Caco-2 (cell line): ENCODE measurements around the gene PTCD3. TPM values are rescaled to one million over a fixed set of nuclear protein-coding genes. Genes with fewer than 3 reads are reported as not detected.

Experiments
- BruUV-seq: library from RNA; stranded (reverse); fragments of 400-500 nt; replicated peaks from 2 replicates; lab custom pipeline; 2021; lab: Mats Ljungman, UMichigan
- CTCF ChIA-PET: fragments of 300-600 bp; sonication (Branson Sonifier 250); formaldehyde crosslinking; loops from one replicate; lab custom pipeline; 2022; ENCODE audit warnings: antibody characterized with exemption; lab: Charles Lee
- POLR2A ChIA-PET: fragments of 300-600 bp; sonication (Branson Sonifier 250); formaldehyde crosslinking; loops from one replicate; lab custom pipeline; 2022; ENCODE audit warnings: antibody characterized with exemption; lab: Charles Lee
- DNase-seq, 2 experiments: peaks; one replicate each; pipeline versions ENCODE4 v3.0.0 to v3.0.0-alpha.2; 2020 to 2022
- H3K27me3 ChIP-seq: replicated peaks from 2 replicates; pipeline ENCODE4 v1.6.0; 2011; ENCODE audit warnings: low read length; ENCODE audit not compliant: control insufficient read depth, insufficient read depth
- H3K36me3 ChIP-seq: 2 replicates; pipeline ENCODE4 v1.5.1; 2011; ENCODE audit warnings: low read length; ENCODE audit not compliant: control insufficient read depth, insufficient read depth
- H3K4me1 ChIP-seq: fragments of 250-450 bp; sonication (Bioruptor Pico); 2 replicates; pipeline ENCODE4 v1.5.1; 2020; ENCODE audit warnings: mild to moderate bottlenecking
- H3K4me3 ChIP-seq: 2 replicates; pipeline ENCODE4 v1.5.1; 2011; ENCODE audit warnings: low read depth, mild to moderate bottlenecking, control low read depth, low read length
- H3K9me3 ChIP-seq: fragments of 250-450 bp; sonication (Bioruptor Pico); 2 replicates; pipeline ENCODE4 v1.5.1; 2020; ENCODE audit warnings: mild to moderate bottlenecking, moderate library complexity
- H3K27ac Mint-ChIP-seq: one replicate; pipeline ENCODE4 v1.8.0; 2022; ENCODE audit warnings: mixed read lengths; ENCODE audit not compliant: unreplicated experiment
- H3K27me3 Mint-ChIP-seq: one replicate; pipeline ENCODE4 v1.8.0; 2022; ENCODE audit warnings: mixed read lengths; ENCODE audit not compliant: insufficient read depth, unreplicated experiment
- H3K36me3 Mint-ChIP-seq: one replicate; pipeline ENCODE4 v1.8.0; 2022; ENCODE audit warnings: mild to moderate bottlenecking, mixed read lengths; ENCODE audit not compliant: insufficient read depth, unreplicated experiment
- H3K4me1 Mint-ChIP-seq: one replicate; pipeline ENCODE4 v1.8.0; 2022; ENCODE audit warnings: low read depth, mixed read lengths; ENCODE audit not compliant: unreplicated experiment
- H3K4me3 Mint-ChIP-seq: one replicate; pipeline ENCODE4 v1.8.0; 2022; ENCODE audit warnings: mild to moderate bottlenecking, moderate library complexity, mixed read lengths; ENCODE audit not compliant: unreplicated experiment
- H3K9me3 Mint-ChIP-seq: one replicate; pipeline ENCODE4 v1.8.0; 2022; ENCODE audit warnings: mixed read lengths; ENCODE audit not compliant: unreplicated experiment
- intact Hi-C: fragments of 100-400 bp; cut with micrococcal nuclease; formaldehyde crosslinking; loops from one replicate; pipeline ENCODE4 v1.10.0; 2022; ENCODE audit not compliant: unreplicated experiment
- total RNA-seq: library from RNA; stranded (reverse); gene quantifications from 2 replicates; pipeline ENCODE4 v1.2.3, GENCODE V29; 2022
- TF ChIP-seq, protein P1 (sequence below), 2 experiments: fragments of 200-600 bp in 1 of 2; IDR thresholded peaks; 1 replicate in 1 of 2; 2 replicates in 1 of 2; pipeline versions ENCODE4 v1.5.1 to v1.8.0; 2011 to 2022; ENCODE audit warnings: antibody characterized with exemption in 1 of 2, control low read depth in 1 of 2, inconsistent platforms in 1 of 2, low read depth in 1 of 2, low read length in 1 of 2, mild to moderate bottlenecking in 1 of 2, moderate library complexity in 1 of 2; ENCODE audit not compliant: insufficient read depth in 1 of 2, severe bottlenecking in 1 of 2, unreplicated experiment in 1 of 2

PTCD3 gene
- total RNA-seq, 1 experiment from 2014 or later, result 282 TPM

DNA sequence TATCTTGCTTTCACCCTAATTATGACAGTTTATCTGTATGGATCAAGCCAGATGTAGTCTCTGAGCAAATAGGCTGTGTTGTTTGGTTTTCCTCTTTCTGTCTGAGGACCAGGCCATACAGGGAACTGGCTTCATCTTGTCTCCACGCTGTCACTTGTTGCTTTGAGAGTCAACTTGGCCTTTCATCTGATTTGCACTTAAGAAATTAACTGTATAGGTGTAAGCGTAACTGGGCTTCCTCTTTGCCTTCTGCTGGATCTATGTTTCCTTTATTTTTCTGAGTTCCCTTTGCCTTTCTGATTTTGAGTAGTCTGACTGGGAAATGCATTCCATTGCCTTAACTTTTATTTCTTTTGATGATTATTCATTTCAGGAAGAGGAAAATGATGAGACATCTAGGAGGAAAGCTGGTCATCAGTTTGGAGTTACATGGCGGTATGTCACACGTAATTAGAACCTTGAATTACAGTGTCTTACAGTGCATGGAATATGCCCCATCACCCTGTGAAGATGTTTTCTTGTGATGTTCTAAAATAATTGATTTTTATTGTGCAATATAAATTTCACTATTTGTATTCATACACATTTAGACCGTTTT lies 17.4 kb downstream of the PTCD3 start:
- POLR2A ChIA-PET, result no interaction called here
- intact Hi-C loops, result no loop called here
- BruUV-seq, result no TSS peak

GRCh38 chr2:86124683-86125082 lies 18.6 kb downstream of the PTCD3 start:
- intact Hi-C loops, result no loop called here
- Mint-ChIP-seq H3K4me3 (no peak overlapping the region), H3K36me3 (peaks cover 100% of the 10 kb centered on the region), H3K27ac (no peak overlapping the region), H3K9me3 (no peaks in the 10 kb centered on the region), H3K4me1 (no peaks in the 10 kb centered on the region), H3K27me3 (no peaks in the 10 kb centered on the region)
- H3K9me3 ChIP-seq, result no peaks in the 10 kb centered on the region
- BruUV-seq, result no TSS peak
- H3K4me3 ChIP-seq, result no peak overlapping the region
- no peaks in the 10 kb centered on the region for H3K27me3 ChIP-seq
- DNase-seq, result no peak
- TF ChIP-seq, protein P1, sequence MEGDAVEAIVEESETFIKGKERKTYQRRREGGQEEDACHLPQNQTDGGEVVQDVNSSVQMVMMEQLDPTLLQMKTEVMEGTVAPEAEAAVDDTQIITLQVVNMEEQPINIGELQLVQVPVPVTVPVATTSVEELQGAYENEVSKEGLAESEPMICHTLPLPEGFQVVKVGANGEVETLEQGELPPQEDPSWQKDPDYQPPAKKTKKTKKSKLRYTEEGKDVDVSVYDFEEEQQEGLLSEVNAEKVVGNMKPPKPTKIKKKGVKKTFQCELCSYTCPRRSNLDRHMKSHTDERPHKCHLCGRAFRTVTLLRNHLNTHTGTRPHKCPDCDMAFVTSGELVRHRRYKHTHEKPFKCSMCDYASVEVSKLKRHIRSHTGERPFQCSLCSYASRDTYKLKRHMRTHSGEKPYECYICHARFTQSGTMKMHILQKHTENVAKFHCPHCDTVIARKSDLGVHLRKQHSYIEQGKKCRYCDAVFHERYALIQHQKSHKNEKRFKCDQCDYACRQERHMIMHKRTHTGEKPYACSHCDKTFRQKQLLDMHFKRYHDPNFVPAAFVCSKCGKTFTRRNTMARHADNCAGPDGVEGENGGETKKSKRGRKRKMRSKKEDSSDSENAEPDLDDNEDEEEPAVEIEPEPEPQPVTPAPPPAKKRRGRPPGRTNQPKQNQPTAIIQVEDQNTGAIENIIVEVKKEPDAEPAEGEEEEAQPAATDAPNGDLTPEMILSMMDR (IDR thresholded peaks at IDR 0.05; ENCODE audit: insufficient read depth in 1 of 2, low read depth in 1 of 2, low read length in 1 of 2, severe bottlenecking in 1 of 2, unreplicated experiment in 1 of 2), result no peak
- peaks cover 8% of the 10 kb centered on the region for H3K36me3 ChIP-seq
- no peaks in the 10 kb centered on the region for H3K4me1 ChIP-seq
- ChIA-PET POLR2A (no interaction called here), CTCF (no interaction called here)

More for the DNA sequence above, 17.4 kb downstream of the PTCD3 start:
- Histone ChIP-seq H3K4me3 (no peak overlapping the region), H3K4me1 (peaks cover 7% of the 10 kb centered on the region), H3K27me3 (no peaks in the 10 kb centered on the region), H3K36me3 (peaks cover 8% of the 10 kb centered on the region), H3K9me3 (no peaks in the 10 kb centered on the region)
- DNase-seq, result no peak
- H3K4me1 Mint-ChIP-seq, result peaks cover 11% of the 10 kb centered on the region
- H3K36me3 Mint-ChIP-seq, result peaks cover 100% of the 10 kb centered on the region
- H3K4me3 Mint-ChIP-seq, result no peak overlapping the region
- TF ChIP-seq, protein P1 (IDR thresholded peaks at IDR 0.05; ENCODE audit: insufficient read depth in 1 of 2, low read depth in 1 of 2, low read length in 1 of 2, severe bottlenecking in 1 of 2, unreplicated experiment in 1 of 2), result no peak
- H3K9me3 Mint-ChIP-seq, result no peaks in the 10 kb centered on the region
- H3K27ac Mint-ChIP-seq, result no peak overlapping the region
- CTCF ChIA-PET, result no interaction called here
- H3K27me3 Mint-ChIP-seq, result no peaks in the 10 kb centered on the region

GRCh38 chr2:86134709-86135108 lies 28.7 kb downstream of the PTCD3 start:
- peaks cover 100% of the 10 kb centered on the region for H3K36me3 Mint-ChIP-seq
- Histone ChIP-seq H3K4me3 (no peak overlapping the region), H3K4me1 (no peaks in the 10 kb centered on the region), H3K9me3 (no peaks in the 10 kb centered on the region), H3K36me3 (peaks cover 12% of the 10 kb centered on the region), H3K27me3 (no peaks in the 10 kb centered on the region)
- H3K9me3 Mint-ChIP-seq, result no peaks in the 10 kb centered on the region
- no TSS peak for BruUV-seq
- ChIA-PET CTCF (no interaction called here), POLR2A (no interaction called here)
- TF ChIP-seq, protein P1 (IDR thresholded peaks at IDR 0.05; ENCODE audit: insufficient read depth in 1 of 2, low read depth in 1 of 2, low read length in 1 of 2, severe bottlenecking in 1 of 2, unreplicated experiment in 1 of 2), result no peak
- intact Hi-C loops, result no loop called here
- DNase-seq, result no peak
- no peaks in the 10 kb centered on the region for H3K27me3 Mint-ChIP-seq
- H3K27ac Mint-ChIP-seq, result no peak overlapping the region
- no peaks in the 10 kb centered on the region for H3K4me1 Mint-ChIP-seq
- H3K4me3 Mint-ChIP-seq, result no peak overlapping the region
